WI38 (cell line): ENCODE results near the gene TMEM88.
A peak's percentile ranks its signal among the peaks of the same experiment; 100 is the strongest.

Source experiments
- H3K4me3 ChIP-seq: 2 replicates; pipeline ENCODE4 v1.5.1; 2011; ENCODE audit warnings: low read depth, mild to moderate bottlenecking, control low read depth, low read length
- TF ChIP-seq, protein P1 (sequence below): IDR thresholded peaks from 2 replicates; pipeline ENCODE4 v1.5.1; 2012; ENCODE audit warnings: low read depth, mild to moderate bottlenecking, control low read depth, low read length

TMEM88 gene

DNA sequence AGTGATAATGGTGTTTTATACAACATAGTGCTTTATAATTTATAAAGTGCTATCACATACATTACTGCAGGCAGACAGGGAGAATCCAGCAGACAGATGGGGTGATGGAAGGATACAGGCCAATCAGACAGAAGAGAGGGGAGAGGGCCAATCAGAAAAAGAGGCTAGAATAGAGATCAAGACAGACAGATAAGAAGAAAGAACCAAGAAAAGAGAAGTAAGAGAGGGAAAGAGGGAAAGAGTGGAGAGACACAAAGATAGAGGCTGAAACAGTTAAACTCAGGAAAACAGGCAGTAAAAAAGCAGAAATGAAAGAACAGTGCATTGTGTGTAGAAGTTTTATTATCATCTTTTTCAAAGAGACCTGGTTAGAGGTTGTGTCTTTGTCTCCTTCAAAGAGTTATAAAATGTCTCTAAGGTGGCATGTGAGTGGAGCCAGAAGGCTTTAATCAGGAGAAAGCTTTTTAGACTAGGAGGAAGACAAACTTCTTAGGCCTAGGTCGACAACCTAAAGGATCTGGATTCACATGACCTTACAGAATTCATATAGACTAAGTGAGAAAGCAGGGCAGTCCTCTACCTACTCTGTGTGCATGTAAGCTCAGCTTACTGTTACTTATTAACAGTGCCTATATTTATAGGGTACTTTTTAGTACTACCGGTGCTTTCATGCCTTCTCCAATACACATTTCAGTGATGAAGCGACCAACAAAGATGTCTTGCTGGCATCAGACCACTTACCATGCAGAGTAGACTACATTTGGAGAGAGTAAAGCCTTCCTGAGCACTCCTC, 25.4 kb downstream of the TMEM88 start:
- TF ChIP-seq, protein P1, sequence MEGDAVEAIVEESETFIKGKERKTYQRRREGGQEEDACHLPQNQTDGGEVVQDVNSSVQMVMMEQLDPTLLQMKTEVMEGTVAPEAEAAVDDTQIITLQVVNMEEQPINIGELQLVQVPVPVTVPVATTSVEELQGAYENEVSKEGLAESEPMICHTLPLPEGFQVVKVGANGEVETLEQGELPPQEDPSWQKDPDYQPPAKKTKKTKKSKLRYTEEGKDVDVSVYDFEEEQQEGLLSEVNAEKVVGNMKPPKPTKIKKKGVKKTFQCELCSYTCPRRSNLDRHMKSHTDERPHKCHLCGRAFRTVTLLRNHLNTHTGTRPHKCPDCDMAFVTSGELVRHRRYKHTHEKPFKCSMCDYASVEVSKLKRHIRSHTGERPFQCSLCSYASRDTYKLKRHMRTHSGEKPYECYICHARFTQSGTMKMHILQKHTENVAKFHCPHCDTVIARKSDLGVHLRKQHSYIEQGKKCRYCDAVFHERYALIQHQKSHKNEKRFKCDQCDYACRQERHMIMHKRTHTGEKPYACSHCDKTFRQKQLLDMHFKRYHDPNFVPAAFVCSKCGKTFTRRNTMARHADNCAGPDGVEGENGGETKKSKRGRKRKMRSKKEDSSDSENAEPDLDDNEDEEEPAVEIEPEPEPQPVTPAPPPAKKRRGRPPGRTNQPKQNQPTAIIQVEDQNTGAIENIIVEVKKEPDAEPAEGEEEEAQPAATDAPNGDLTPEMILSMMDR, result no peak
- H3K4me3 ChIP-seq, result no peak overlapping the region

GRCh38 chr17:7881276-7882054, 26.6 kb downstream of the TMEM88 start:
- H3K4me3 ChIP-seq, result no peak overlapping the region
- TF ChIP-seq, protein P1, result no peak

GRCh38 chr17:7882068-7882467, 27.2 kb downstream of the TMEM88 start:
- TF ChIP-seq, protein P1, result no peak
- no peak overlapping the region for H3K4me3 ChIP-seq

DNA sequence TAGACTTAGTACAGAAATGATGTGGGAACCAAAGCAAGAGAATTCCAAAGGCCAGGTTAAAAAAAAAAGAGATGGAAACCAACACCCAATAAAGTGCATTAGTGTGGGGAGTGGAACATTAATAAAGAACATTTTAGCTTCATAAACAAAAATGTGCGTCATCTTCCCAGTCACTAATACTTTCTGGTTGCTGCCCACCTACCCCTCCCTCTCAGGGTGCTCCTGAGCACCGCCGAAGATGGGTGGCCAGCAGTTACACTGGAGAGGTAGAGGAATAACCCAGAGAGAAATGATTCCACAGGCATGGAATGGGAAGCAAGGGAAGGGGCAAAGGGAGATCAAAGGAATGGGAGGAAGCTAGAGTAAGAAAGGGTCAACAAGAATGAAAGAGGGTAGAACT, 27.8 kb downstream of the TMEM88 start:
- TF ChIP-seq, protein P1, result no peak
- H3K4me3 ChIP-seq, result no peak overlapping the region

DNA sequence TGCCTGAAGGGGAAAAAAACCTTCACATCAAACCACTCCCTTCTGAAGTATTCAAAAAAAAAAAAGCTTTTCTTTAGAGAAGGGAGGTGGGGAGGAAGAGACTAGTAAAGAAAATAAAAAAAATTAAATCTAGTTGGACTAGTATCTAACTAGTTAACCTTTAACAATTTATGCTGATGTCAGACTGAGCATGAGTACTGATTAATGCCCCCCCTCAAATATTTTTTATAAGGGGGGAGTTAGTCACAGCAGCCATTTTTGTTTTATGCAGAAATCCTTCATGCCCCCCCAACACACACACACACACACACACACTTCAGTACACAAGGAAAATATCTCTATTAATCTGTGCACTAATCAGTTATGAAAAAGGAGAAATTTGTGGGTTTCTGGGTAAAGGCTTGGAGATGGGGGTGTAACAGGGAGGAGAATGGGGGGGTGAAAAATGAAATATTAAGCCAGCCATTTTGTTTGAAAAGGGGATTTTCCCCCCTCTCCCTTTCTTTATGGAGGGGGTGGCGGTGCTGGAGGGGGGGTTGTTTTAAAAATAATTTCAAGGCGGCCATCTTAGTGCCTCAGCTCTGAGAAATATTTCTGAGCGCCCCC, 29.0 kb downstream of the TMEM88 start:
- TF ChIP-seq, protein P1, result no peak
- peak overlapping the region; percentile 55 for H3K4me3 ChIP-seq

DNA sequence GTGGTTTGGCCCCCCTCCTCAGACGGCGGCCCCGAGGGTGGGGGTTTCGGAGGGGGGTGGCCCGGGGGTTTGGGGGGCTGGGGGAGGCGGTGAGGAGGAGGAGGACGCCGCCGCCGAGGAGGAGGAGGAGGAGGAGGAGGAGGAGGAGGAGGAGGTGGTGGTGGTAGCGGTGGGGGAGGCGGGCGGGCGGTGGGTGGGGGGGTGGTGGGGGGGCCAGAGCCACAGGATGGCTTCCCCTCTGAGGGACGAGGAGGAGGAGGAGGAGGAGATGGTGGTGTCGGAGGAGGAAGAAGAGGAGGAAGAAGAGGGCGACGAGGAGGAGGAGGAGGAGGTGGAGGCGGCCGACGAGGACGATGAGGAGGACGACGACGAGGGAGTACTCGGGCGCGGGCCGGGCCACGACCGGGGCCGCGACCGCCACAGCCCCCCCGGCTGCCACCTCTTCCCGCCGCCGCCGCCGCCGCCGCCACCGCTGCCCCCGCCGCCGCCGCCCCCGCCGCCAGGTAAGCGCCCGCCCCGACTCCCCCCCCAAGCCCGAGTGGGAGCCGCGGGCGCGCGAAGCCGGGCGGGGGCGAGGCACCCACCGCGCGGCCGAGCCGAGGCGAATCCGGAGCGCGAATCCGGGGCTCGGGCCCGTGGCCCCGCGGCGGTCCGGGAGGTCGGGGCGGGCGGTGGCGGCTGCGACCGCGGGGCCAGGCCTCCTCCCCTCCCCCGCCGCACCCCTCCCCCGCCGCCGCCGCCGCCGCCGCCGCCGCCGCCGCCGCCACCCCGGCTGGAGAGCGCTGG, 29.9 kb downstream of the TMEM88 start:
- TF ChIP-seq, protein P1, result no peak

More for the DNA sequence above, 29.9 kb downstream of the TMEM88 start:
- peak overlapping the region; percentile 80 for H3K4me3 ChIP-seq
